GM03348 (cell line): ENCODE results near the gene SCO1.

Experiments used
- DNase-seq: peaks from one replicate; pipeline ENCODE4 v3.0.0; 2012; ENCODE audit warnings: low spot score

SCO1 gene

DNA sequence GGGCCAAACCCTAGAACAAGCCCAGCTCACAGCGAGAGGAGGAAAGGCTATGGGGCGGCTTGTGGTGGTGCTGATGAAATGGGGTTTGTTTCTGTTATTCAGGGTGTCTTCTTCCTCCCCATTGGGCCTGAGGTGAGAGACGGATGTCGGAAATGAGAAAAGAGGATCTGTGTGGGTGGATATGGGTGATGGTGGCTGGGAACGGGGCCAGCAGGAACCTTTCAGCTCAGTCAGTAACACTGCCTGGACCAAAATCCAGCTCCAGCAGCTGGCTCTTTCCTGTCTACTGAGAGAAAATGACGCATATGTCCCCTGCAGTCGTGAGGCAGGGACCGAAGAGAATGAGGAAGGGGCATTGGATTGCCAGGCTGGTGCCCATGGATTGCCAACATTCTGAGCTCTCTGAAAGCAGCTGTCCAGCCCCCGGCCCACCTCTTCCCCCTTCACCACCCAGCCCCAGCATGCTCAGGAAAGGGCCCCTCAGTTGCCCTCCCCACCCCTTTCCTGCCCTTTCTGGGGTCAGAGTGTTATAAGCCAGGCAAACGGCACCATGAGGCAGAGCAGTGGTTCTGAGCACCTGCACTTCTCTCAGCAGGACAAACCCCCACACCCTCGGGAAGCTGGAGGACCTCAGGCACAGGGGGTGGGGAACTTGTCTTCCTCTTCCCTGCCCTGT, 44.2 kb downstream of the SCO1 start:
- DNase-seq, result no peak

- DNase-seq, result no peak
Observed at GRCh38 chr17:10651927-10652326, 45.4 kb downstream of the SCO1 start.

- no peak for DNase-seq
Observed at GRCh38 chr17:10649602-10650001, 47.7 kb downstream of the SCO1 start.

- DNase-seq, result peak; percentile 14
Observed at GRCh38 chr17:10648956-10649355, 48.4 kb downstream of the SCO1 start.

GRCh38 chr17:10648381-10648780, 49.0 kb downstream of the SCO1 start:
- no peak for DNase-seq

DNA sequence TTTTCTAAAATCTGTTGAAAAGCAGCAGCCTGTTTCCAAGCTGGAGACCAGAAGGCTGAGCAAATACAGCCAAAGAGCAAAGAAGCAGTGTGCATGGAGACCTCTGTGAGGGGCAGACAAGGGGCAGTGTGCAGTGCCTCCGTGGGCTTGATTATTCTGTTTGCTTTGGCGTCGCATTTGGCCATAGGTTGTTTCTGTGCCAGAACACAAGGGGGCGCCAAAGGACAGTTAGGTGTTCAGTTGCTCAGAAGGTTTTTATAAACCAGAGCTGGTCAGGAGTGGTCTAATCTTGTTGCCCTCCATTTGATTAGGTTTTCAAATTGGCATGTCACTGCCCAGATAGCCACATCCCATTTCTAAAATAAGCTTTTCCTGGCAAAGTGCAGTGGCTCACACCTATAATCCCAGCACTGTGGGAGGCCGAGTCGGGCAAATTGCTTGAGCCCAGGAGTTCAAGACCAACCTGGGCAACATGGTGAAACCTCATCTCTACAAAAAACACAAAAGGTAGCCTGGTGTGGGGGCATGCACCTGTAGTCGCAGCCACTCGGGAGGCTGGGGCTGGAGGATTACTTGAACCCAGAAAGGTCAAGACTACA, 50.8 kb downstream of the SCO1 start:
- DNase-seq, result peak; percentile 85

DNA sequence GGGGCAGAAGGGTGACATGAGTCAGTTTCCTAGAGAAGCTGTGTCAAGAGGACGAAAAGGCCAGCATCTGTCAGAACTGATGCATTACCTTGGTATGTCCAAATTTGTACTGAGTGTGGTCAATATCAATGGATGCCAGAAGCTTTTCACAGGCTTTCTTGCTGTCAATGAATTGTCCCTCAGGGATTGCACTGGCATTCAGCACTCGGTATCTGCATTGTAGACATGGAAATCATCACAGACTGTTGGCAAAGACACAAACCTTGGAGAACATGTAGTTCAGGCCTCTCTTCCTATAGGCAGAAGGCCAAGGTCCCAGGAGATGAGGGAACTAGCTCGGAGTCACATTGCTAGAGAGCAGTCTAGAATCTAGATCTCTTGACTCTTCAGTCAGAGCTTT, 56.9 kb downstream of the SCO1 start:
- DNase-seq, result no peak

DNA sequence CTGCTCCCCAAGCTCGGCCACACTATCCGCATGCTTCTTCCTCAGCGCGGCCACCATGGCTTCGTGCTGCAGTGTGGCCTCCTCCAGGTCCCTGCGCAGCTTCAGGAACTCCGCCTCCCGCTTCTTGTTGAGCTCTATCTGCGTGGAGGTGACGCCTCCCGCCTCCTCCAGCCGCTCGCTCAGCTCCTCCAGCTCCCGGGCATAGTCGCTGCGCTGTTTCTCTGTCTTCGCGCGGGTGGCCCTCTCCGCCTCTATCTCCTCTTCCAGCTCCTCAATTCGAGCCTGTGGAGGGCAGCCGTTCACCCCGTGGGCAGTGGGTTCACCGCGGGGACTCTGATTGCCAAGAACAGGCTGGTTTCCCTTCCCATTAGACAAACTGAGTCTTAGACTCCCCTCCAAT, 59.2 kb downstream of the SCO1 start:
- DNase-seq, result no peak

DNA sequence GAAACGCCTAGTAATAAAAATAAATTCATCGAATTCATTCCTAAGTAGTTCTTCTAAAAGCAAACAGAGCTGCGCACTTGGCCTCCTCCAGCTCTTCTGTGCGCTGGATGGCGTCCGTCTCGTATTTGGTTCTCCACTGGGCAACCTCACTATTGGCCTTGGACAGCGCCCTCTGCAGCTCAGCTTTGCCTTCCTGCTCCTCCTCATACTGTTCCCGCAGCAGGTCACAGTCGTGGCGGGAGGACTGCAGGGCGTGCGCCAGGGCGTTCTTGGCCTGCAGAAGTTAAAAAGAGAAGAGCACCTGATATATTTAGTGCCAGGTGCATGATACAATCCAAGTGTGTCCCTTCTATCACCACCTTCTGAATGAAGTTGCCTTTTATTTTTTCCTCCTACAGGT, 62.0 kb downstream of the SCO1 start:
- no peak for DNase-seq

DNA sequence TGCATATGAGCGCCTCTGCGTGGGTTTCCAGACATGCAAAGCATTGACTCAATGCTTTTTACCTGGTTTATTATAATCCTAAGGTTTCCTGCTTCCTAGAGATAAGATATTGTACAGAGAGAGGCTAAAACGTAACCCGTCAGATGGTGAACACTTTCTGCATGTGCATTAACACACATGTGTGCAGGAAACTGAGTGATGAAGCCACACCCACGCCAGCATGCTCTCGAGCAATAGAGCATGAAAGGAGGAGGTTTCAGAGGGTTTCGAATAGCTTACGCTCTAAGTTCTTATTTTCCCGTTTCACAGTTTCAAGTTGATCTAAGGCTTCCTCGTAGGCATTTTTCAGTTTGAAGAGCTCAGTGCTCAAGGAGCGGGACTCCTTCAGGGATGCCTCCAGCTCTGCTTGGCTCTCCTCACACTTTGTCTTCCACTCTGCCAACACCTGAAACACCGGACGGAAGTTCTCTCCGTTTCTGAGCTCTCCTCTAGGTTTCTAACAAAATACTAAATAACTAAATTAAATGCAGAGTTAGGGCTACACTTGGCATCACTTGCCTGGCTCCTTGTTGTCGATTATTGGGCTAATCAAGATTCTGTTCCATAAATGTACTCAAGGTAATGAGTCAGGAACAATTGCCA, 63.5 kb downstream of the SCO1 start:
- DNase-seq, result no peak

DNA sequence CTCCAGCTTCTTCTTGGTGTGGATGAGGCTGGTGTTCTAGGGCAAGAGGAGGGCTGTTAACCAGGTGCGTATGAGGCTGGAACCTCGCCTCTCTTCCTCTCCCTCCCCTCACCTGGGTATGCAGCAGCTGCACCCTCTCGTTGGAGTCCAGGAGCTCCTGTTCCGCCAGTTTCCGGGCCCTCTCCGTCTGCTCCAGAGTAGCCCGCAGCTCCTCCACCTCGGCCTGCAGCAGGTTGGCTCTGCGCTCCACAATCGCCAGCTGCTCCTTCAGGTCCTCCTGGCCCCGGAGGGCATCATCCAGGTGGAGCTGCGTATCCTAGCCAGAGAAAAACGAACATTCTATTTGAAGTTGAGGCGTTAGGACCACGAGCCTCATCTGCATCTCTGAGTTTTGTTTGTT, 65.6 kb downstream of the SCO1 start:
- DNase-seq, result no peak

DNA sequence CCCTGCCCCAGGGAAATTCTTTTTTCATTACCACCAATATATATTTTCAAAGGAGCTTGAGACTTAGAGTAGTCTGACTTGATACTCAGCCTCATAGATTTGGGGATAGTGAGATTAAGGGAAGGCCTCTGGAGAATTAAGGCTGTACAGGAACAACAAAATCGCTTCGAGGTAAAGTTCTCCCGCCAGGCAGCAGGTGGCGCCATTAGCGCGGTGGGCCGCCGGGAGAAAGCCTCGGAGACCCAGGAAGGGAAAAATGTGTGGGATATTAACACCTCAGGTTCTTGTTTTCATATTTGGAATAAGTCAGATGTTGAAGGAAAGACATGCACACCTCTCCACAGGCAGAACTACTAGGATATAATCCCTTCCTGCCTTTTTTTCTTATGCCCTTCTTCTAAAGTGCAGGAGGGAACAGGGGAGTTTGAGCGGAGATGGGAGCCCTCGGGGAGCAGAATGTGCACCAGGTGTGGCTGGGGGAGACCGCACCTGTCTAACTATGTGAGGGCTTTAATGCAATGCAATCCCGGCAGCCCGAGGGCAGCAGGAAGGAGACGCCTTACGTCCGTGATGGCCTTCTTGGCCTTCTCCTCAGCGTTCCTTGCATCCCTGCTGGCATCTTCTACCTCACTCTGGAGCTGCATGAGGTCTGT, 66.2 kb downstream of the SCO1 start:
- peak; percentile 72 for DNase-seq

GRCh38 chr17:10629706-10630105, 67.6 kb downstream of the SCO1 start:
- DNase-seq, result no peak

GRCh38 chr17:10628756-10629155, 68.6 kb downstream of the SCO1 start:
- DNase-seq, result no peak

DNA sequence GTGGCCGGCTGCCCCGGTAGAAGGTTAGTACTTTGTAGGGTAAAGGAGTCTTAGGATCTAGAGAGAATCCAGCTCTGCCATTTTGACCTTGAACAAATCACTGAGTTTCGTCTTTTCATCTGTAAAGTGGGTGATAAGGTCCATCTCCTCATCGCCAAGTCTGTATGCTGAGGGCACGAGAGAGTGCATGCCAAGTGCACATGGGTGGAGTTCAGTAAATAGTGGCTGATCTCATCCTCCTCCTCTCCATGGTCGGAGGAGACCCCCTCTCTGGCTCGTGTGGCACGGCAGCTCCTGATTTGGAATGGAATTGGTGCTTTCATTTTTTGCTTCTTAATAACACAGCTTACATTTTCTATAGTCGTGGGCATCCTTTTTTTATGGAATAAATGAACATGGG, 70.9 kb downstream of the SCO1 start:
- no peak for DNase-seq

DNA sequence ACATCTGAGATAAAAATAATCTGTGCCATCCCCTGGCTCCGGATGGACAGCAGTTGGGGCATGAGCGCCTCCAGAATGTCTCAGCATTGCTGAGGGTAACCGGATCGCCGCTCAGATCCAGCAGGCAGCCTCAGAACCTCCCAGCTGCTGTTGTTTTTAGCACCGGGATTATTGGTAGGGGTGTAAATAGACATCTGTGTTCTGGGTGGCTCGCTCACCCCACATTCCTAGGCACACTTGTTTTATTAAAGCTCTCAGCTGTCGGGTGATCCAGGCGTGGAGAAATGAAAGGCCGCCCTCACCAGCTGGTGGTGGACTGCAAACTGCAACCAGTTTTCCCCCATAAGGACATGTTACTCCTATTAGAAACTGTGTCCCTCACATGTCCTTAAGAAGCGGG, 72.4 kb downstream of the SCO1 start:
- DNase-seq, result no peak

DNA sequence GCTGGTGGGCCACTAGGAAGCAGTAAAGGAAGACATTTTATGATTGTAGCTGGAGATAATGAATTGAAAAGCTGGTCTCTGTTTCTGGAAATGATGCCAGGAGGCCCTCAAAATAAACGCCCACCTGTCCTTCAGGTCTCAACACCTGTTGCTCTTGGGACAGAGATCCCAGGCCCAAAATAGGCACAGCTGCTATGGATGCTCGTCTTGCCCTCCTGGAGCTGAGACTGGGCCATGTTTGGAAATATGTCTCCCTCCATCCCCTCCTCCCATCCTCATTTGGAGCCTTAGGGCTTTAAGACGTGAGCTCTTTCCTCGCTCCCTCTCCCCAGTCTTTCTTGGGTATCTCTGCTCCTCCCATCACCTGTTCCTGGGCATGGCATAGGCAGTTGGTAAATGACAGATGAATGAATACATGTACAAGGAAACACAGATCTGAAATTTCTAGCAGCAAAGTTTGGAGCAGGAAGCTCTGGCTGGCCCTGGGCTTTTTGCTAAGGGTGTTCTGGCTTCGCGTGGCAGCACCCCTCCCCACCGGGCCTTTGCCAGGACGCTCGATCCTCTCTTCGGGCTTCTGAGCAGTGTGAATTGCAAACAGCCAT, 73.5 kb downstream of the SCO1 start:
- DNase-seq, result no peak

DNA sequence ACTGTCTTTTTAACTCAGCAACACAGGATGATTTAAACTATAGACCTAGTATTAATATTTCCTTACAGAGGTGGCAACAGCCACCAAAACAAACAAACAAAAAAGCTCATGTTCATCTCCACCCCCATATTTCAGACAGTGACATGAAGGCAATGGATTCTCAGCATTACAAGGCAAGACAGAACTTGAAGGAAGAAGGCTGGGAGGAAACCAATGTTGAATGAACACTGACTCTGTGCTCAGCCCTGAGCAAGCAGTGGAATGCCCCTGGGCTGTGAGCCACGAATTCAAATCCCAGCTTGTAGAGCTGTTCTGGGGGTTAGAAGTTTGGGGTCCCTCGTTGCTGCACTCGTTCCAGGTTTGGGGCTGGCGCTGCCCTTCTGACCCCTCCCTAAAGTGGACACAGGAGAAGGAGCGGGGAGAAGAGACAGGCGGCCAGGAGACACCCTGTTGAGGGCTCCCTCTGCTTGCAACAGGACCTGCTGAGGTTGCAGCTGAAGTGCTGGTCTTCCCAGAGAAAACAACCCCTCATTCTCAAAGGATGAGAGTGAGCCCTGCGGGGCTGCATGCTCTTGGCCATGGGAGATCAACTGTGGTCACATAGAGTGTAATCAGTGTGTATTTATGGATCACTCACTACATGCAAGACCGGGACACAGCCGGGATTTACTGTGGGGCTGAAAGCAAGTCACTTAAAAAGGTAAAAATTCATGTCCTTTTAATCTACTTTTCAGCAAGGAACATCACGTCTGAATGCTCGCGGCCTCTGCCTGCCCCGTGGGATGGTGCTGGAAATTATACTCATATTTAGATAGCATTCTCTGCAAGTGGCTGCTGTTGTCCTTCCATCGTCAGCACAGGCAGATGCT, 74.5 kb downstream of the SCO1 start:
- DNase-seq, result no peak
